Nephron (organoid): ENCODE data around the gene TNS3.

ENCODE experiments used
- H3K27ac Mint-ChIP-seq, 3 experiments: 2 replicates each; pipeline ENCODE4 v1.8.0; 2020; ENCODE audit warnings: mixed read lengths in 3 of 3, mild to moderate bottlenecking in 2 of 3, moderate library complexity in 1 of 3
- H3K27me3 Mint-ChIP-seq: 2 replicates; pipeline ENCODE4 v1.8.0; 2021; ENCODE audit warnings: low read depth, mild to moderate bottlenecking, moderate library complexity, mixed read lengths
- H3K36me3 Mint-ChIP-seq: 2 replicates; pipeline ENCODE4 v1.8.0; 2020; ENCODE audit warnings: low read depth, mixed read lengths
- H3K4me1 Mint-ChIP-seq: 2 replicates; pipeline ENCODE4 v1.8.0; 2020; ENCODE audit warnings: mixed read lengths
- H3K4me3 Mint-ChIP-seq, 3 experiments: 2 replicates each; pipeline ENCODE4 v1.8.0; 2020; ENCODE audit warnings: mild to moderate bottlenecking in 3 of 3, mixed read lengths in 3 of 3, moderate library complexity in 2 of 3
- H3K9me3 Mint-ChIP-seq: 2 replicates; pipeline ENCODE4 v1.8.0; 2020; ENCODE audit warnings: mixed read lengths
- TF ChIP-seq, protein P1 (sequence below), 3 experiments: fragments of 200-600 bp; sonication (generic); IDR thresholded peaks; one replicate each; pipeline ENCODE4 v1.5.0; 2021; ENCODE audit warnings: antibody characterized with exemption in 3 of 3; ENCODE audit not compliant: unreplicated experiment in 3 of 3

Gene TNS3

GRCh38 chr7:47407136-47407535 lies 174.8 kb downstream of the TNS3 start:
- Mint-ChIP-seq H3K4me3 (no peak overlapping the region), H3K27me3 (peaks cover 3% of the 10 kb centered on the region), H3K27ac (peak overlapping the region; percentile 62 to 94 (median 81)), H3K9me3 (no peaks in the 10 kb centered on the region), H3K36me3 (peaks cover 53% of the 10 kb centered on the region), H3K4me1 (peaks cover 42% of the 10 kb centered on the region)
- TF ChIP-seq, protein P1, sequence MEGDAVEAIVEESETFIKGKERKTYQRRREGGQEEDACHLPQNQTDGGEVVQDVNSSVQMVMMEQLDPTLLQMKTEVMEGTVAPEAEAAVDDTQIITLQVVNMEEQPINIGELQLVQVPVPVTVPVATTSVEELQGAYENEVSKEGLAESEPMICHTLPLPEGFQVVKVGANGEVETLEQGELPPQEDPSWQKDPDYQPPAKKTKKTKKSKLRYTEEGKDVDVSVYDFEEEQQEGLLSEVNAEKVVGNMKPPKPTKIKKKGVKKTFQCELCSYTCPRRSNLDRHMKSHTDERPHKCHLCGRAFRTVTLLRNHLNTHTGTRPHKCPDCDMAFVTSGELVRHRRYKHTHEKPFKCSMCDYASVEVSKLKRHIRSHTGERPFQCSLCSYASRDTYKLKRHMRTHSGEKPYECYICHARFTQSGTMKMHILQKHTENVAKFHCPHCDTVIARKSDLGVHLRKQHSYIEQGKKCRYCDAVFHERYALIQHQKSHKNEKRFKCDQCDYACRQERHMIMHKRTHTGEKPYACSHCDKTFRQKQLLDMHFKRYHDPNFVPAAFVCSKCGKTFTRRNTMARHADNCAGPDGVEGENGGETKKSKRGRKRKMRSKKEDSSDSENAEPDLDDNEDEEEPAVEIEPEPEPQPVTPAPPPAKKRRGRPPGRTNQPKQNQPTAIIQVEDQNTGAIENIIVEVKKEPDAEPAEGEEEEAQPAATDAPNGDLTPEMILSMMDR (IDR thresholded peaks at IDR 0.05; ENCODE audit: unreplicated experiment in 3 of 3) = no peak

DNA sequence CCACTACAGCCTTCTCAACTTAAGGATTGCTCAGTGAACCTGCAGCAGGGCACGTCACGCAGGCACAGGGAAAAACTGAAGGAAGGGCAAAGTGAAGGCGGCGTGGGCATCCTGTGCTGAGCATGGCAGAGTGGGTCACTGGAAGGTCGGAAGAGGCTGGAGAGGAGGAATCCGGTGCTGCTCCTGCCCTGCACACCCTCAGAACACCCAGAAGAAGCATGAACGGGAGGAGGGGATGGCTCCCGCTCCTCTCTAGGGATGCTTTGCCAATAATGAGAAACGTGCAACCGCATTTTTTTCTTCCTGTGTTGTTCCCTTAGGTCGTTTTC lies 175.1 kb downstream of the TNS3 start:
- H3K4me3 Mint-ChIP-seq = peak overlapping the region in 1 of 3 experiments; percentile 11
- H3K36me3 Mint-ChIP-seq = peaks cover 49% of the 10 kb centered on the region
- H3K27ac Mint-ChIP-seq = peak overlapping the region; percentile 62 to 94 (median 81)
- H3K4me1 Mint-ChIP-seq = peaks cover 42% of the 10 kb centered on the region
- TF ChIP-seq, protein P1 (IDR thresholded peaks at IDR 0.05; ENCODE audit: unreplicated experiment in 3 of 3) = no peak
- no peaks in the 10 kb centered on the region for H3K9me3 Mint-ChIP-seq
- peaks cover 3% of the 10 kb centered on the region for H3K27me3 Mint-ChIP-seq

GRCh38 chr7:47405921-47406800 lies 175.8 kb downstream of the TNS3 start:
- Mint-ChIP-seq H3K4me3 (peak overlapping the region in 1 of 3 experiments; percentile 11), H3K36me3 (peaks cover 46% of the 10 kb centered on the region), H3K27me3 (peaks cover 3% of the 10 kb centered on the region), H3K27ac (peak overlapping the region; percentile 62 to 94 (median 81)), H3K4me1 (peaks cover 45% of the 10 kb centered on the region), H3K9me3 (no peaks in the 10 kb centered on the region)
- TF ChIP-seq, protein P1 (IDR thresholded peaks at IDR 0.05; ENCODE audit: unreplicated experiment in 3 of 3) = no peak

DNA sequence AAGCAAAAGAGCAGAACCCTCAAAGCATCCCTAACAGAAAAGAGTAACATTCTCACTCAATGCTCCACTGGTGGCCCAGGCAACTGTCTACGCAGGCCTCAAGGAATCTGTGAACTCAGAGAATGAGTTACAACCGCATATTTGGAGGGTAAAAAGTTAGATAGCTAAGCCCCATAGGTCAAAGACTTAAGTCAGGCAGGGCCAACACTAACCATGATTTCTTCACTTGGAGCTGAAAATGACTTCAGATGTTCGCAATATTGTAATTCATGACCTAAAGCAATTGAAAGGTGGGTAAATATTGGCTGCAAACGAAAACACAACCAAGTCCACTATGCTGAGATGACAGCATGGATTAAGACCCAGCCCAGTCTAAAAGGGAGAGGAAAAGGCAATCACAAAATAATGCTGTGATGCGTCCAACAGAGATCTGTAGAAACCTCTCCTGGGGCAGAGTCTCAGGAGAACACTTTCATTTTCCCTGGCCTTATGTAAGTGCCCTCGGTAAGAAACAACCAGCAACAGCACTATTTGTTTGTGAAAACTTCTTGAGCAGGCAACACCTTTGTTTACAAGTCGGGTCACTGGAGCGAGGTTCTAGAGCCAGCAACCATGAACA lies 176.5 kb downstream of the TNS3 start:
- peaks cover 3% of the 10 kb centered on the region for H3K27me3 Mint-ChIP-seq
- TF ChIP-seq, protein P1 (IDR thresholded peaks at IDR 0.05; ENCODE audit: unreplicated experiment in 3 of 3) = no peak
- H3K27ac Mint-ChIP-seq = peak overlapping the region; percentile 62 to 94 (median 81)
- H3K9me3 Mint-ChIP-seq = no peaks in the 10 kb centered on the region
- H3K4me3 Mint-ChIP-seq = no peak overlapping the region
- peaks cover 46% of the 10 kb centered on the region for H3K4me1 Mint-ChIP-seq
- H3K36me3 Mint-ChIP-seq = peaks cover 47% of the 10 kb centered on the region

GRCh38 chr7:47404010-47404409 lies 177.9 kb downstream of the TNS3 start:
- H3K4me1 Mint-ChIP-seq = peaks cover 46% of the 10 kb centered on the region
- peaks cover 3% of the 10 kb centered on the region for H3K27me3 Mint-ChIP-seq
- TF ChIP-seq, protein P1 (IDR thresholded peaks at IDR 0.05; ENCODE audit: unreplicated experiment in 3 of 3) = no peak
- H3K9me3 Mint-ChIP-seq = no peaks in the 10 kb centered on the region
- H3K36me3 Mint-ChIP-seq = peaks cover 59% of the 10 kb centered on the region
- H3K27ac Mint-ChIP-seq = peak overlapping the region in 2 of 3 experiments; percentile 28 to 59
- H3K4me3 Mint-ChIP-seq = no peak overlapping the region
